Measurements from ENCODE around the gene PTPRD. TPM values are rescaled to one million over a fixed set of nuclear protein-coding genes. Genes with fewer than 3 reads are reported as not detected.

PTPRD gene
- total RNA-seq, 1 experiment from 2014 or later, result 0.02 TPM

GRCh38 chr9:8883321-8883720 lies 1729.5 kb downstream of the PTPRD start:
- Histone ChIP-seq H3K4me3 (replicated peaks in 1 of 2; ENCODE audit: low read depth in 1 of 2, low read length in 2 of 2) (no peak overlapping the region), H4K20me1 (ENCODE audit: insufficient read depth) (no peaks in the 10 kb centered on the region), H3K4me1 (ENCODE audit: control insufficient read depth in 1 of 2, insufficient read depth in 2 of 2, low read length in 2 of 2) (no peaks in the 10 kb centered on the region), H3K36me3 (ENCODE audit: control insufficient read depth in 1 of 2, insufficient read depth in 2 of 2, low read length in 2 of 2) (no peaks in the 10 kb centered on the region), H2AFZ (ENCODE audit: low read depth, low read length, poor library complexity, severe bottlenecking) (no peak overlapping the region), H3K79me2 (ENCODE audit: insufficient read depth, low read length) (no peaks in the 10 kb centered on the region), H3K9me3 (ENCODE audit: control insufficient read depth in 1 of 2, insufficient read depth in 1 of 2, low read depth in 1 of 2, low read length in 2 of 2) (peaks cover 4 to 14% of the 10 kb centered on the region in 2 experiments; a peak in 2 of 4 replicates), H3K27me3 (ENCODE audit: insufficient read depth, low read length) (no peaks in the 10 kb centered on the region), H3K9ac (ENCODE audit: low read length) (no peak overlapping the region), H3K9me2 (ENCODE audit: insufficient read depth) (no peaks in the 10 kb centered on the region), H3K27ac (ENCODE audit: low read depth, low read length) (no peak overlapping the region), H3K4me2 (ENCODE audit: low read length) (no peak overlapping the region)
- no TSS peak for BruUV-seq (replicated peaks)
- TF ChIP-seq CTCF (IDR thresholded peaks at IDR 0.05 in 2 of 3, conservative IDR thresholded peaks at IDR 0.05 in 1 of 3; ENCODE audit: borderline replicate concordance in 1 of 3, insufficient read depth in 1 of 3, low read depth in 2 of 3, low read length in 2 of 3) (no peak), SP1 (IDR thresholded peaks at IDR 0.05; ENCODE audit: low read depth) (no peak), FOSL1 (IDR thresholded peaks at IDR 0.05; ENCODE audit: low read depth) (no peak), CEBPB (IDR thresholded peaks at IDR 0.05; ENCODE audit: low read depth) (no peak), CBX3 (IDR thresholded peaks at IDR 0.05; ENCODE audit: low read depth) (no peak), ZBTB33 (IDR thresholded peaks at IDR 0.05; ENCODE audit: extremely low read depth, insufficient replicate concordance, low read length) (no peak), EZH2phosphoT487 (IDR thresholded peaks at IDR 0.05; ENCODE audit: borderline replicate concordance) (no peak), EGR1 (IDR thresholded peaks at IDR 0.05; ENCODE audit: low read depth) (no peak), ZNF274 (IDR thresholded peaks at IDR 0.05; ENCODE audit: low read depth, low read length) (no peak), SRF (IDR thresholded peaks at IDR 0.05; ENCODE audit: low read depth) (no peak), YY1 (IDR thresholded peaks at IDR 0.05; ENCODE audit: extremely low read depth, insufficient replicate concordance, low read depth, low read length) (no peak), TCF7L2 (IDR thresholded peaks at IDR 0.05; ENCODE audit: borderline replicate concordance, extremely low read depth, insufficient read depth, insufficient read length) (no peak), SIN3A (IDR thresholded peaks at IDR 0.05; ENCODE audit: low read depth) (no peak), MAX (IDR thresholded peaks at IDR 0.05) (no peak), ATF3 (IDR thresholded peaks at IDR 0.05) (no peak), ZFX (IDR thresholded peaks at IDR 0.05) (no peak), POLR2AphosphoS5 (IDR thresholded peaks at IDR 0.05; ENCODE audit: low read depth, low read length) (no peak), EZH2 (IDR thresholded peaks at IDR 0.05) (no peak)
- ChIA-PET POLR2A (no interaction called here), CTCF (no interaction called here), RAD21 (ENCODE audit: low non-redundant PET in 1 of 2, low total read pairs in 2 of 2, uncharacterized antibody in 2 of 2, unreplicated experiment in 2 of 2) (no interaction called here)
- DNase-seq (ENCODE audit: low read depth, low spot score) (no peak), ATAC-seq (no peak)
- intact Hi-C loops (cut with micrococcal nuclease), result no loop called here
